AG10803 (cell line): ENCODE results near the gene PCDHB5.
"Not testable (repeated sequence)": the region's sequence is repeated elsewhere in the genome, so short reads cannot be mapped to it uniquely, and the experiment has no call there.

Experiments
- DNase-seq: peaks from one replicate; pipeline ENCODE4 v3.0.0; 2010; ENCODE audit warnings: low read depth
- H3K4me3 ChIP-seq: 2 replicates; pipeline ENCODE4 v1.5.1; 2011; ENCODE audit warnings: mild to moderate bottlenecking, low read length, control low read depth
- CTCF ChIP-seq: conservative IDR thresholded peaks from 2 replicates; pipeline ENCODE4 v1.5.1; 2011; ENCODE audit warnings: mild to moderate bottlenecking, low read length, control low read depth, inconsistent platforms

PCDHB5 gene

DNA sequence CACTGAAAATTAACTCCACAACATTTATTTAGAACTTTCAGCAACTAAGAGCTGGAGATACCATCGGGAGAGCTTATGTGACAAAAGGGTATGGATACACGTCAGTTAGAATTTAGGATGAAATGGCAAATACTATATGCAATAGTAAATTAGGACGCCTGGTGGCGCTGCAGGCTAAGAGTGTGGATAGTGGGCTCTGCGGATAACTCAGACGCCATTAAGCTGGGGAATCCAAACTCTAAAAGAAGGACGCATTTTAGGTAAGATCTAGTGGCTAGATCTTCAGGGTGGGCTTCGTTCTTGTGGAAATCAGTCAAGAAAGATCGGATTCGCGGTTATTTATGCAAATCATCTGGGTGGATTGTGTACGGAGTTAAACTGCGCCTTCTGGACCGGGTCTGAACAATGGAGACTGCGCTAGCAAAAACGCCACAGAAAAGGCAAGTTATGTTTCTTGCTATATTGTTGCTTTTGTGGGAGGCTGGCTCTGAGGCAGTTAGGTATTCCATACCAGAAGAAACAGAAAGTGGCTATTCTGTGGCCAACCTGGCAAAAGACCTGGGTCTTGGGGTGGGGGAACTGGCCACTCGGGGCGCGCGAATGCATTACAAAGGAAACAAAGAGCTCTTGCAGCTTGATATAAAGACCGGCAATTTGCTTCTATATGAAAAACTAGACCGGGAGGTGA is at the start of gene PCDHB5:
Gene PCDHB5 (plus strand): TSS at position 177 of the 688 bp plus-strand sequence. CDS start 229 bp downstream, at position 406.
- peak; percentile 5 for DNase-seq
- TF ChIP-seq CTCF, result peak; percentile 49
- H3K4me3 ChIP-seq, result peak within 1 kb of the TSS; percentile 52

DNA sequence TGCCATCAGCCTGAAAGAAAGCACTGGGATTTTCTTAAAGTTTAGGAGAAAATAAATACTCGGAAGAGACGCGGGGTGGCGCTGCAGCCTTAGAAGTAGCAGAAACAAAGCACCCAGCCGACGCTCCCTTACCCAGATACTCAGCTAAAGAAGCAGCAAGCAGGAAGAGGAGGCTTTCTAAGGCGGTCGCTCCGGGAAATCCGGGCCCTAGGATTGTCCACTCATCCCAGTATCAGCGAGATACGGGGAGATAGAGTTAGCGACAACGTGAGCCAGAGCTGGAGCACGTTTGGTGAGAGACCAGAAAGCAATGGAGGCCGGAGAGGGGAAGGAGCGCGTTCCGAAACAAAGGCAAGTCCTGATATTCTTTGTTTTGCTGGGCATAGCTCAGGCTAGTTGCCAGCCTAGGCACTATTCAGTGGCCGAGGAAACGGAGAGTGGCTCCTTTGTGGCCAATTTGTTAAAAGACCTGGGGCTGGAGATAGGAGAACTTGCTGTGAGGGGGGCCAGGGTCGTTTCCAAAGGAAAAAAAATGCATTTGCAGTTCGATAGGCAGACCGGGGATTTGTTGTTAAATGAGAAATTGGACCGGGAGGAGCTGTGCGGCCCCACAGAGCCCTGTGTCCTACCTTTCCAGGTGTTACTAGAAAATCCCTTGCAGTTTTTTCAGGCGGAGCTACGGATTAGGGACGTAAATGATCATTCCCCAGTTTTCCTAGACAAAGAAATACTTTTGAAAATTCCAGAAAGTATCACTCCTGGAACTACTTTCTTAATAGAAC is 40.3 kb upstream of the PCDHB5 start, which contains the start of gene PCDHB2:
Gene PCDHB2 (plus strand): TSS at position 135 of the 782 bp plus-strand sequence. CDS start 176 bp downstream, at position 311.
- peak within 1 kb of the TSS; percentile 57 for H3K4me3 ChIP-seq
- peak; percentile 65 for DNase-seq
- peak; percentile 40 for TF ChIP-seq CTCF

DNA sequence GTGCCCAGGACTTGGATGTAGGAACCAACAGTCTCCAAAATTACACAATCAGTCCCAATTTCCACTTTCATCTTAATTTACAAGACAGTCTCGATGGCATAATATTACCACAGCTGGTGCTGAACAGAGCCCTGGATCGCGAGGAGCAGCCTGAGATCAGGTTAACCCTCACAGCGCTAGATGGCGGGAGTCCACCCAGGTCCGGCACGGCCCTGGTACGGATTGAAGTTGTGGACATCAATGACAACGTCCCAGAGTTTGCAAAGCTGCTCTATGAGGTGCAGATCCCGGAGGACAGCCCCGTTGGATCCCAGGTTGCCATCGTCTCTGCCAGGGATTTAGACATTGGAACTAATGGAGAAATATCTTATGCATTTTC is 39.8 kb upstream of the PCDHB5 start:
- TF ChIP-seq CTCF, result no peak
- peak overlapping the region; percentile 57 for H3K4me3 ChIP-seq
- DNase-seq, result no peak

GRCh38 chr5:141096181-141096580 is 38.8 kb upstream of the PCDHB5 start:
- DNase-seq, H3K4me3 ChIP-seq: not testable (repeated sequence)

GRCh38 chr5:141096586-141096985 is 38.4 kb upstream of the PCDHB5 start:
- DNase-seq, H3K4me3 ChIP-seq: not testable (repeated sequence)

GRCh38 chr5:141100243-141100805 is 34.7 kb upstream of the PCDHB5 start, which contains the start of gene PCDHB3:
Gene PCDHB3, plus strand, starts transcription at chr5:141100473. Its CDS starts 177 bp downstream, at chr5:141100650.
- peak within 1 kb of the TSS; percentile 17 for H3K4me3 ChIP-seq
- peak; percentile 33 for TF ChIP-seq CTCF
- DNase-seq, result peak; percentile 32

DNA sequence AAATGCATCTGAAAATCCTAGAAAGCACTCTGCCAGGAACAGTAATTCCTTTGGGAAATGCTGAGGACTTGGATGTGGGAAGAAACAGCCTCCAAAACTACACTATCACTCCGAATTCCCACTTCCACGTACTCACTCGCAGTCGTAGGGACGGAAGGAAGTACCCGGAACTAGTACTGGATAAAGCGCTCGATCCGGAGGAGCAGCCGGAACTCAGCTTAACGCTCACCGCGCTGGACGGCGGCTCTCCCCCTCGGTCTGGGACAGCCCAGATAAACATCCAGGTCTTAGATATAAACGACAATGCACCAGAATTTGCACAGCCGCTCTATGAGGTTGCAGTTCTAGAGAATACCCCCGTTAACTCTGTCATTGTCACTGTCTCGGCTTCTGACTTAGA is 33.9 kb upstream of the PCDHB5 start:
- no peak for DNase-seq
- H3K4me3 ChIP-seq, result no peak overlapping the region
- TF ChIP-seq CTCF, result no peak

DNA sequence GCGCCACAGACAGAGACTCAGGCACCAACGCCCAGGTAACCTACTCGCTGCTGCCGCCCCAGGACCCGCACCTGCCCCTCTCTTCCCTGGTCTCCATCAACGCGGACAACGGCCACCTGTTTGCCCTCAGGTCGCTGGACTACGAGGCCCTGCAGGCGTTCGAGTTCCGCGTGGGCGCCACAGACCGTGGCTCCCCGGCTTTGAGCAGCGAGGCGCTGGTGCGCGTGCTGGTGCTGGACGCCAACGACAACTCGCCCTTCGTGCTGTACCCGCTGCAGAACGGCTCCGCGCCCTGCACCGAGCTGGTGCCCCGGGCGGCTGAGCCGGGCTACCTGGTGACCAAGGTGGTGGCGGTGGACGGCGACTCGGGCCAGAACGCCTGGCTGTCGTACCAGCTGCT is 32.9 kb upstream of the PCDHB5 start:
- not testable (repeated sequence) for H3K4me3 ChIP-seq, DNase-seq

GRCh38 chr5:141102471-141102870 is 32.5 kb upstream of the PCDHB5 start:
- not testable (repeated sequence) for DNase-seq, H3K4me3 ChIP-seq
